DOHH2 (cell line): ENCODE measurements around the gene AFDN.

Experiments
- H3F3A ChIP-seq: fragments of 200-600 bp; sonication (generic), shearing (Covaris generic); 2 replicates; pipeline ENCODE4 v1.6.0; 2016; ENCODE audit warnings: antibody characterized with exemption, mild to moderate bottlenecking; ENCODE audit not compliant: control insufficient read depth, insufficient read depth
- H3K27ac ChIP-seq: fragments of 200-600 bp; sonication (generic); 2 replicates; pipeline ENCODE4 v1.5.1; 2014; ENCODE audit warnings: low read depth, mild to moderate bottlenecking, low read length, moderate library complexity
- H3K27me3 ChIP-seq: fragments of 200-600 bp; sonication (generic); 2 replicates; pipeline ENCODE4 v1.6.1; 2014; ENCODE audit warnings: mild to moderate bottlenecking, low read length, mixed read lengths; ENCODE audit not compliant: control insufficient read depth
- H3K36me3 ChIP-seq: fragments of 200-600 bp; sonication (generic); 2 replicates; pipeline ENCODE4 v1.6.1; 2014; ENCODE audit warnings: mild to moderate bottlenecking, low read length, moderate library complexity, mixed read lengths; ENCODE audit not compliant: control insufficient read depth
- H3K4me1 ChIP-seq: fragments of 200-600 bp; sonication (generic); 2 replicates; pipeline ENCODE4 v1.6.1; 2014; ENCODE audit warnings: mild to moderate bottlenecking, low read length, mixed read lengths; ENCODE audit not compliant: control insufficient read depth
- H3K4me2 ChIP-seq: fragments of 200-600 bp; sonication (generic); 2 replicates; pipeline ENCODE4 v1.6.0; 2014; ENCODE audit warnings: mild to moderate bottlenecking, low read length, moderate library complexity
- H3K4me3 ChIP-seq: fragments of 200-600 bp; sonication (generic); 2 replicates; pipeline ENCODE4 v1.5.1; 2014; ENCODE audit warnings: mild to moderate bottlenecking, low read length, mixed read lengths
- H3K79me2 ChIP-seq: fragments of 200-600 bp; sonication (generic); 2 replicates; pipeline ENCODE4 v1.6.1; 2014; ENCODE audit warnings: mild to moderate bottlenecking, low read length, mixed read lengths; ENCODE audit not compliant: control insufficient read depth
- H3K9me2 ChIP-seq: fragments of 200-600 bp; sonication (generic); replicated peaks from 2 replicates; pipeline ENCODE4 v1.6.1; 2014; ENCODE audit warnings: mild to moderate bottlenecking, low read length, mixed read lengths; ENCODE audit not compliant: control insufficient read depth
- H3K9me3 ChIP-seq: fragments of 200-600 bp; sonication (generic); 2 replicates; pipeline ENCODE4 v1.6.1; 2014; ENCODE audit warnings: antibody characterized with exemption, low read length, mixed read lengths; ENCODE audit not compliant: control insufficient read depth, insufficient read depth
- H4K20me1 ChIP-seq: fragments of 200-600 bp; sonication (generic); 2 replicates; pipeline ENCODE4 v1.6.0; 2014; ENCODE audit warnings: low read depth, mild to moderate bottlenecking, antibody characterized with exemption, low read length, moderate library complexity; ENCODE audit not compliant: control insufficient read depth, insufficient read depth
- EZH2phosphoT487 ChIP-seq: fragments of 200-600 bp; sonication (generic); IDR thresholded peaks from 2 replicates; pipeline ENCODE4 v1.6.1; 2017; ENCODE audit warnings: borderline replicate concordance, mild to moderate bottlenecking, antibody characterized with exemption, low read length, moderate library complexity, mixed read lengths
- TF ChIP-seq, protein P1 (sequence below): fragments of 200-600 bp; sonication (generic); IDR thresholded peaks from one replicate; pipeline ENCODE4 v1.5.1; 2014; ENCODE audit warnings: antibody characterized with exemption, mild to moderate bottlenecking, low read depth, low read length; ENCODE audit not compliant: poor library complexity, severe bottlenecking

The AFDN gene

GRCh38 chr6:167791091-167791779 is 35.5 kb upstream of the AFDN start:
- H3K4me1 ChIP-seq: no peaks in the 10 kb centered on the region
- no peak overlapping the region for H3K27ac ChIP-seq
- no peaks in the 10 kb centered on the region for H3F3A ChIP-seq
- no peak overlapping the region for H3K4me3 ChIP-seq
- no peaks in the 10 kb centered on the region for H3K9me2 ChIP-seq
- H4K20me1 ChIP-seq: no peaks in the 10 kb centered on the region
- TF ChIP-seq, protein P1, sequence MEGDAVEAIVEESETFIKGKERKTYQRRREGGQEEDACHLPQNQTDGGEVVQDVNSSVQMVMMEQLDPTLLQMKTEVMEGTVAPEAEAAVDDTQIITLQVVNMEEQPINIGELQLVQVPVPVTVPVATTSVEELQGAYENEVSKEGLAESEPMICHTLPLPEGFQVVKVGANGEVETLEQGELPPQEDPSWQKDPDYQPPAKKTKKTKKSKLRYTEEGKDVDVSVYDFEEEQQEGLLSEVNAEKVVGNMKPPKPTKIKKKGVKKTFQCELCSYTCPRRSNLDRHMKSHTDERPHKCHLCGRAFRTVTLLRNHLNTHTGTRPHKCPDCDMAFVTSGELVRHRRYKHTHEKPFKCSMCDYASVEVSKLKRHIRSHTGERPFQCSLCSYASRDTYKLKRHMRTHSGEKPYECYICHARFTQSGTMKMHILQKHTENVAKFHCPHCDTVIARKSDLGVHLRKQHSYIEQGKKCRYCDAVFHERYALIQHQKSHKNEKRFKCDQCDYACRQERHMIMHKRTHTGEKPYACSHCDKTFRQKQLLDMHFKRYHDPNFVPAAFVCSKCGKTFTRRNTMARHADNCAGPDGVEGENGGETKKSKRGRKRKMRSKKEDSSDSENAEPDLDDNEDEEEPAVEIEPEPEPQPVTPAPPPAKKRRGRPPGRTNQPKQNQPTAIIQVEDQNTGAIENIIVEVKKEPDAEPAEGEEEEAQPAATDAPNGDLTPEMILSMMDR: no peak
- no peak for TF ChIP-seq EZH2phosphoT487
- peaks cover 6% of the 10 kb centered on the region for H3K27me3 ChIP-seq
- no peak overlapping the region for H3K4me2 ChIP-seq
- H3K36me3 ChIP-seq: no peaks in the 10 kb centered on the region
- H3K9me3 ChIP-seq: no peaks in the 10 kb centered on the region
- H3K79me2 ChIP-seq: no peaks in the 10 kb centered on the region

GRCh38 chr6:167791780-167792478 is 34.8 kb upstream of the AFDN start:
- no peak for TF ChIP-seq EZH2phosphoT487
- TF ChIP-seq, protein P1: no peak
- H3K4me2 ChIP-seq: no peak overlapping the region

GRCh38 chr6:167793421-167793820 is 33.3 kb upstream of the AFDN start:
- H3K27ac ChIP-seq: no peak overlapping the region
- TF ChIP-seq, protein P1: no peak
- TF ChIP-seq EZH2phosphoT487: no peak
- no peaks in the 10 kb centered on the region for H3K36me3 ChIP-seq
- H3K27me3 ChIP-seq: peaks cover 6% of the 10 kb centered on the region
- no peak overlapping the region for H3K4me2 ChIP-seq
- no peaks in the 10 kb centered on the region for H3K4me1 ChIP-seq
- no peaks in the 10 kb centered on the region for H3K9me2 ChIP-seq
- H3K9me3 ChIP-seq: no peaks in the 10 kb centered on the region
- no peaks in the 10 kb centered on the region for H3F3A ChIP-seq
- no peaks in the 10 kb centered on the region for H4K20me1 ChIP-seq
- H3K79me2 ChIP-seq: no peaks in the 10 kb centered on the region
- H3K4me3 ChIP-seq: no peak overlapping the region

More at GRCh38 chr6:167791780-167792478, 34.8 kb upstream of the AFDN start:
- Histone ChIP-seq H4K20me1 (no peaks in the 10 kb centered on the region), H3K79me2 (no peaks in the 10 kb centered on the region), H3K36me3 (no peaks in the 10 kb centered on the region), H3K27me3 (peaks cover 6% of the 10 kb centered on the region), H3K9me2 (no peaks in the 10 kb centered on the region), H3K9me3 (no peaks in the 10 kb centered on the region), H3K4me3 (no peak overlapping the region), H3F3A (no peaks in the 10 kb centered on the region), H3K27ac (no peak overlapping the region), H3K4me1 (no peaks in the 10 kb centered on the region)
